ENCODE results near the gene C1orf21.

Gene C1orf21

GRCh38 chr1:184556665-184557064 is 169.8 kb downstream of the C1orf21 start:
- no peak for DNase-seq (ENCODE audit: low read depth)

GRCh38 chr1:184557423-184558347 is 170.9 kb downstream of the C1orf21 start:
- no peak for DNase-seq (ENCODE audit: low read depth)

- no peak for DNase-seq (ENCODE audit: low read depth)
Measured at GRCh38 chr1:184558691-184559090, 171.9 kb downstream of the C1orf21 start.

GRCh38 chr1:184559117-184559713 is 172.4 kb downstream of the C1orf21 start:
- DNase-seq (ENCODE audit: low read depth), result no peak

GRCh38 chr1:184562806-184563205 is 176.0 kb downstream of the C1orf21 start:
- no peak for DNase-seq (ENCODE audit: low read depth)

GRCh38 chr1:184563308-184563707 is 176.5 kb downstream of the C1orf21 start:
- DNase-seq (ENCODE audit: low read depth), result no peak

- DNase-seq (ENCODE audit: low read depth), result no peak
Measured at GRCh38 chr1:184567009-184567408, 180.2 kb downstream of the C1orf21 start.

GRCh38 chr1:184567637-184568036 is 180.8 kb downstream of the C1orf21 start:
- DNase-seq (ENCODE audit: low read depth), result no peak

- DNase-seq (ENCODE audit: low read depth), result no peak
Measured at GRCh38 chr1:184568148-184568547, 181.3 kb downstream of the C1orf21 start.

GRCh38 chr1:184569106-184569505 is 182.3 kb downstream of the C1orf21 start:
- no peak for DNase-seq (ENCODE audit: low read depth)

GRCh38 chr1:184574588-184574987 is 187.8 kb downstream of the C1orf21 start:
- DNase-seq (ENCODE audit: low read depth), result no peak

- no peak for DNase-seq (ENCODE audit: low read depth)
Measured at GRCh38 chr1:184576822-184577221, 190.0 kb downstream of the C1orf21 start.

- DNase-seq (ENCODE audit: low read depth), result no peak
Measured at GRCh38 chr1:184577319-184577718, 190.5 kb downstream of the C1orf21 start.

GRCh38 chr1:184582411-184582810 is 195.6 kb downstream of the C1orf21 start:
- DNase-seq (ENCODE audit: low read depth), result no peak

- no peak for DNase-seq (ENCODE audit: low read depth)
Measured at GRCh38 chr1:184583849-184584248, 197.0 kb downstream of the C1orf21 start.

- no peak for DNase-seq (ENCODE audit: low read depth)
Measured at GRCh38 chr1:184588701-184589100, 201.9 kb downstream of the C1orf21 start.

GRCh38 chr1:184590163-184590750 is 203.4 kb downstream of the C1orf21 start:
- DNase-seq (ENCODE audit: low read depth), result no peak

- no peak for DNase-seq (ENCODE audit: low read depth)
Measured at GRCh38 chr1:184593597-184593996, 206.8 kb downstream of the C1orf21 start.

GRCh38 chr1:184595596-184595995 is 208.8 kb downstream of the C1orf21 start:
- DNase-seq (ENCODE audit: low read depth), result no peak

GRCh38 chr1:184596950-184597645 is 210.3 kb downstream of the C1orf21 start:
- DNase-seq (ENCODE audit: low read depth), result no peak

- no peak for DNase-seq (ENCODE audit: low read depth)
Measured at GRCh38 chr1:184597650-184598357, 211.0 kb downstream of the C1orf21 start.

Data from activated T-cell treated with anti-CD3 and anti-CD28 coated beads for 24 hours (primary cell).